K562 (cell line): ENCODE results near the gene ITGA2B. TPM values are rescaled to one million over a fixed set of nuclear protein-coding genes. Genes with fewer than 3 reads are reported as not detected.

Experiments
- ATAC-seq: fragments of 200-7000 bp; cut with Tn5 transposase; 3 replicates; pipeline ENCODE4 v1.9.1; 2020; ENCODE audit warnings: moderate library complexity
- BruUV-seq: library from RNA; stranded (reverse); fragments of 400-500 nt; replicated peaks from 2 replicates; lab custom pipeline; 2021; lab: Mats Ljungman, UMichigan
- CTCF ChIA-PET: fragments of 300-600 bp; formaldehyde crosslinking; extraction: SDS; loops from one replicate; lab custom pipeline; 2021; ENCODE audit warnings: low intra/inter-chr PET ratio; lab: Yijun Ruan, JAX
- POLR2A ChIA-PET: fragments of 300-600, 350-650 bp; sonication (Branson Sonifier 250); formaldehyde crosslinking; extraction: SDS; loops from one replicate; lab custom pipeline; 2021; ENCODE audit warnings: antibody characterized with exemption, inconsistent platforms; lab: Yijun Ruan, JAX
- DNase-seq, 4 experiments: peaks; one replicate each; pipeline versions ENCODE4 v3.0.0 to v3.0.0-alpha.2; 2011 to 2018; ENCODE audit warnings: low spot score in 3 of 4, mixed read lengths in 3 of 4; ENCODE audit errors: extremely low read depth in 1 of 4
- FAIRE-seq: peaks from 2 replicates; lab custom pipeline; 2011; peaks lifted over from hg19 to GRCh38; lab: Jason Lieb, UNC
- H2AFZ ChIP-seq: 2 replicates; pipeline ENCODE4 v1.6.0; 2011; ENCODE audit warnings: low read depth, low read length, control low read depth, inconsistent platforms
- H3K27ac ChIP-seq: fragments of 200-600 bp; 3 replicates; pipeline ENCODE4 v1.8.0; 2011; ENCODE audit warnings: low read depth, mild to moderate bottlenecking, control low read depth, inconsistent platforms, low read length, moderate library complexity, mixed read lengths; ENCODE audit errors: extremely low read depth
- H3K27me3 ChIP-seq, 2 experiments: fragments of 300-600 bp in 1 of 2; 2 replicates in 1 of 2; 3 replicates in 1 of 2; pipeline versions ENCODE4 v1.6.0 to v1.8.0; 2011; ENCODE audit warnings: inconsistent platforms in 2 of 2, low read length in 2 of 2, mild to moderate bottlenecking in 1 of 2, mixed read lengths in 1 of 2, moderate library complexity in 1 of 2; ENCODE audit not compliant: control insufficient read depth in 2 of 2, insufficient read depth in 2 of 2
- H3K36me3 ChIP-seq: fragments of 300-600 bp; 3 replicates; pipeline ENCODE4 v1.8.0; 2011; ENCODE audit warnings: mild to moderate bottlenecking, low read length, inconsistent platforms; ENCODE audit not compliant: control insufficient read depth, insufficient read depth
- H3K4me1 ChIP-seq, 2 experiments: fragments of 200-600 bp in 1 of 2; replicated peaks in 1 of 2; 2 replicates in 1 of 2; 3 replicates in 1 of 2; pipeline versions ENCODE4 v1.5.1 to v1.8.0; 2011; ENCODE audit warnings: inconsistent platforms in 2 of 2, low read length in 2 of 2, mild to moderate bottlenecking in 1 of 2, mixed read lengths in 1 of 2, moderate library complexity in 1 of 2; ENCODE audit not compliant: control insufficient read depth in 2 of 2, insufficient read depth in 2 of 2
- H3K4me2 ChIP-seq: 2 replicates; pipeline ENCODE4 v1.6.1; 2011; ENCODE audit warnings: low read length, control low read depth, inconsistent platforms, mixed read lengths; ENCODE audit not compliant: insufficient read depth
- H3K4me3 ChIP-seq: fragments of 200-600 bp; sonication (generic), shearing (Covaris generic); 2 replicates; pipeline ENCODE4 v1.5.1; 2016; ENCODE audit warnings: control low read depth, inconsistent platforms
- H3K79me2 ChIP-seq: fragments of 200-600 bp; 3 replicates; pipeline ENCODE4 v1.8.0; 2011; ENCODE audit warnings: low read length, inconsistent platforms; ENCODE audit not compliant: control insufficient read depth, insufficient read depth
- H3K9ac ChIP-seq, 2 experiments: 2 replicates each; pipeline versions ENCODE4 v1.6.0 to v1.6.1; 2011; ENCODE audit warnings: low read depth in 2 of 2, low read length in 2 of 2, control low read depth in 1 of 2, inconsistent platforms in 1 of 2, mild to moderate bottlenecking in 1 of 2, mixed read lengths in 1 of 2; ENCODE audit not compliant: insufficient read depth in 1 of 2
- H3K9me1 ChIP-seq: one replicate; pipeline ENCODE4 v1.6.0; 2011; ENCODE audit warnings: inconsistent platforms, mild to moderate bottlenecking, low read length, moderate library complexity; ENCODE audit not compliant: control insufficient read depth, insufficient read depth
- H3K9me3 ChIP-seq: replicated peaks from 2 replicates; pipeline ENCODE4 v1.5.1; 2011; ENCODE audit warnings: low read depth, low read length, inconsistent platforms; ENCODE audit not compliant: control insufficient read depth, insufficient read depth
- H4K20me1 ChIP-seq: replicated peaks from 2 replicates; pipeline ENCODE4 v1.6.1; 2011; ENCODE audit warnings: low read length, inconsistent platforms, mixed read lengths; ENCODE audit not compliant: control insufficient read depth, insufficient read depth
- LARP7 ChIP-seq: fragments of 450-650 bp; IDR thresholded peaks from 2 replicates; pipeline ENCODE4 v1.6.1; 2016
- ZBTB40 ChIP-seq, 2 experiments: fragments of 450-650 bp in 1 of 2; sonication (generic) in 1 of 2; formaldehyde crosslinking in 1 of 2; IDR thresholded peaks; 2 replicates each; pipeline versions ENCODE4 v1.7.1 to v1.9.0; 2016 to 2022; ENCODE audit warnings: inconsistent platforms in 1 of 2, mild to moderate bottlenecking in 1 of 2, missing genetic modification reagents in 1 of 2
- ZBTB5 ChIP-seq: fragments of 450-650 bp; IDR thresholded peaks from 2 replicates; pipeline ENCODE4 v1.6.1; 2017; ENCODE audit warnings: antibody characterized with exemption
- ZNF740 ChIP-seq, 3 experiments: fragments of 200-800 bp in 1 of 3; sonication (Bioruptor generic) in 1 of 3; sonication (generic) in 1 of 3; formaldehyde crosslinking in 1 of 3; IDR thresholded peaks; 2 replicates each; pipeline versions ENCODE4 v1.6.1 to v1.8.0; 2016 to 2022; ENCODE audit warnings: mild to moderate bottlenecking in 2 of 3, missing compliant biosample characterization in 2 of 3, missing genetic modification characterization in 2 of 3, missing genetic modification reagents in 1 of 3
- ZSCAN32 ChIP-seq: fragments of 450-650 bp; formaldehyde crosslinking; IDR thresholded peaks from 2 replicates; pipeline ENCODE4 v1.4.0; 2020; ENCODE audit warnings: mild to moderate bottlenecking, moderate library complexity
- WGBS: fragments of 100-300 bp; shearing (Covaris generic); methylation state at CpG from one replicate; pipeline ENCODE4 v1.1.6; 2016; ENCODE audit warnings: low coverage, mixed read lengths; ENCODE audit not compliant: insufficient coverage; ENCODE audit errors: missing lambda C conversion rate; 5-methylcytosine and 5-hydroxymethylcytosine counted together
- in situ Hi-C: fragments of 300-500 bp; cut with MboI; formaldehyde crosslinking; loops from 4 replicates; pipeline ENCODE4 v1.15.0; 2018; ENCODE audit warnings: inconsistent platforms, mixed read lengths
- intact Hi-C: fragments of 100-400 bp; cut with micrococcal nuclease; formaldehyde crosslinking; loops from 2 replicates; pipeline ENCODE4 v1.14.2; 2022
- polyA plus RNA-seq, 8 experiments: library from polyadenylated mRNA; depleted of rRNA in 4 of 8; stranded (reverse) in 5 of 8; unstranded in 3 of 8; fragments of >200 nt; fragmentation: Nextera tagmentation in 2 of 8; fragmentation: Illumina TruSeq in 1 of 8; extraction: Ambion mirVana in 2 of 8; extraction: Trizol in 1 of 8; gene quantifications; 2 replicates each; pipeline versions ENCODE4 v1.2.1 to v1.2.3, GENCODE V29; 2011 to 2014; ENCODE audit warnings: inconsistent platforms in 1 of 8, missing spikeins in 1 of 8
- total RNA-seq, 7 experiments: library from RNA; depleted of rRNA in 6 of 7; stranded (reverse); fragments of >200 nt in 6 of 7; fragmentation: Illumina TruSeq in 2 of 7; extraction: Trizol in 2 of 7; gene quantifications; 2 replicates each; pipeline versions ENCODE4 v1.2.1 to v1.2.3, GENCODE V29; 2011 to 2021; ENCODE audit warnings: low replicate concordance in 1 of 7

The ITGA2B gene
- total and polyA plus RNA-seq, 9 of the 15 experiments (the other 6 are each of a cell fraction or from before 2014, with no cell fraction given) = 1.1 to 26.4 (median 5.6) TPM

GRCh38 chr17:44362459-44362948 lies 26.9 kb downstream of the ITGA2B start:
- Histone ChIP-seq H3K27me3 (no peaks in the 10 kb centered on the region; a peak in 1 of 5 replicates), H3K79me2 (no peaks in the 10 kb centered on the region), H3K9ac (peak overlapping the region; percentile 70 to 96; a peak in 2 of 4 replicates), H3K4me2 (peak overlapping the region; percentile 70; the same call in 1 of the 2 replicates), H3K9me1 (no peaks in the 10 kb centered on the region), H3K4me1 (peaks cover 2 to 28% of the 10 kb centered on the region in 2 experiments; a peak in 4 of 5 replicates), H3K9me3 (no peaks in the 10 kb centered on the region), H3K4me3 (peak overlapping the region; percentile 81), H3K27ac (no peak overlapping the region), H4K20me1 (peaks cover 9% of the 10 kb centered on the region), H3K36me3 (no peaks in the 10 kb centered on the region), H2AFZ (no peak overlapping the region)
- no peak for ATAC-seq
- DNase-seq = peak in 1 of 4 experiments; percentile 44
- FAIRE-seq = no peak
- in situ Hi-C loops (no loop called here), intact Hi-C loops (no loop called here)
- BruUV-seq = no TSS peak
- 83% methylated on average over 1 of the region's 11 CpGs for WGBS
- no peak for TF ChIP-seq ZSCAN32
- no peak for TF ChIP-seq LARP7
- TF ChIP-seq ZBTB5 = no peak
- no peak for TF ChIP-seq ZBTB40 (IDR thresholded peaks at IDR 0.05)
- TF ChIP-seq ZBTB40 (CRISPR knock-in tag; IDR thresholded peaks at IDR 0.05) = no peak
- TF ChIP-seq ZNF740 (CRISPR knock-in tag; IDR thresholded peaks at IDR 0.05) = peak; percentile 30
- no peak for TF ChIP-seq ZNF740 (tag; IDR thresholded peaks at IDR 0.05)
- POLR2A ChIA-PET = interaction anchor here (0.5 to 1.5 kb wide), 9 partner anchors 16 to 375 kb away, joined by 3 to 4 read pairs (median 3); partner anchors contain the start of gene ITGA2B
- CTCF ChIA-PET = no interaction called here
